Measurements from ENCODE around the gene MICB. TPM values are rescaled to one million over a fixed set of nuclear protein-coding genes. Genes with fewer than 3 reads are reported as not detected.
"Not testable (repeated sequence)": the region's sequence is repeated elsewhere in the genome, so short reads cannot be mapped to it uniquely, and the experiment has no call there.

Gene MICB
- total and polyA plus RNA-seq, 4 donors = 1.4 to 2.8 (median 1.7) TPM

- peaks cover 29% of the 10 kb centered on the region for H3K36me3 ChIP-seq (ENCODE audit: control insufficient read depth, insufficient read depth, low read length)
- peak within 1 kb of the TSS; percentile 83 for H3K27ac ChIP-seq (ENCODE audit: low read depth, low read length)
- peak; percentile 90 to 99 (median 94) for DNase-seq (ENCODE audit: low read depth in 4 of 6, low spot score in 6 of 6)
- peak within 1 kb of the TSS; percentile 62 for H3K4me3 ChIP-seq (ENCODE audit: low read depth, low read length)
- H3K27me3 ChIP-seq (ENCODE audit: control insufficient read depth, insufficient read depth, low read length) = no peaks in the 10 kb centered on the region
- peaks cover 29% of the 10 kb centered on the region for H3K4me1 ChIP-seq (ENCODE audit: control insufficient read depth, insufficient read depth, low read length)
- no peaks in the 10 kb centered on the region for H3K9me3 ChIP-seq (ENCODE audit: control insufficient read depth, insufficient read depth, low read length)
- under 1% methylated on average over 16 of the region's 25 CpGs for WGBS (ENCODE audit: insufficient coverage)
Measured at GRCh38 chr6:31546958-31547726, 49.2 kb downstream of the MICB start, which contains the start of gene NFKBIL1. Gene NFKBIL1 (plus strand): TSS chr6:31547608. CDS start chr6:31547695, 87 bp downstream.

GRCh38 chr6:31547727-31548543 lies 50.0 kb downstream of the MICB start:
- no peak for DNase-seq (ENCODE audit: low read depth in 4 of 6, low spot score in 6 of 6)
- no peaks in the 10 kb centered on the region for H3K27me3 ChIP-seq (ENCODE audit: control insufficient read depth, insufficient read depth, low read length)
- peak overlapping the region; percentile 83 for H3K27ac ChIP-seq (ENCODE audit: low read depth, low read length)
- H3K4me1 ChIP-seq (ENCODE audit: control insufficient read depth, insufficient read depth, low read length) = peaks cover 22% of the 10 kb centered on the region
- H3K4me3 ChIP-seq (ENCODE audit: low read depth, low read length) = peak overlapping the region; percentile 62
- peaks cover 31% of the 10 kb centered on the region for H3K36me3 ChIP-seq (ENCODE audit: control insufficient read depth, insufficient read depth, low read length)
- 81% methylated on average over 21 of the region's 24 CpGs for WGBS (ENCODE audit: insufficient coverage)
- H3K9me3 ChIP-seq (ENCODE audit: control insufficient read depth, insufficient read depth, low read length) = no peaks in the 10 kb centered on the region

- H3K27ac ChIP-seq (ENCODE audit: low read depth, low read length) = no peak overlapping the region
- H3K27me3 ChIP-seq (ENCODE audit: control insufficient read depth, insufficient read depth, low read length) = no peaks in the 10 kb centered on the region
- no peak for DNase-seq (ENCODE audit: low read depth in 4 of 6, low spot score in 6 of 6)
- H3K4me3 ChIP-seq (ENCODE audit: low read depth, low read length) = no peak overlapping the region
- H3K9me3 ChIP-seq (ENCODE audit: control insufficient read depth, insufficient read depth, low read length) = no peaks in the 10 kb centered on the region
- peaks cover 32% of the 10 kb centered on the region for H3K36me3 ChIP-seq (ENCODE audit: control insufficient read depth, insufficient read depth, low read length)
- H3K4me1 ChIP-seq (ENCODE audit: control insufficient read depth, insufficient read depth, low read length) = peaks cover 22% of the 10 kb centered on the region
- no CpG with 5 or more reads among the region's 2 CpGs for WGBS (ENCODE audit: insufficient coverage)
Measured at GRCh38 chr6:31548544-31548873, 50.6 kb downstream of the MICB start.

- DNase-seq (ENCODE audit: low read depth in 4 of 6, low spot score in 6 of 6) = peak in 2 of 6 donors; percentile 18 to 51
- WGBS (ENCODE audit: insufficient coverage) = 41% methylated on average over 3 of the region's 5 CpGs
- not testable (repeated sequence) for H3K9me3 ChIP-seq (ENCODE audit: control insufficient read depth, insufficient read depth, low read length); H3K27me3 ChIP-seq (ENCODE audit: control insufficient read depth, insufficient read depth, low read length); H3K4me3 ChIP-seq (ENCODE audit: low read depth, low read length); H3K27ac ChIP-seq (ENCODE audit: low read depth, low read length)
- H3K4me1 ChIP-seq (ENCODE audit: control insufficient read depth, insufficient read depth, low read length) = peaks cover 10% of the 10 kb centered on the region
- peaks cover 47% of the 10 kb centered on the region for H3K36me3 ChIP-seq (ENCODE audit: control insufficient read depth, insufficient read depth, low read length)
Measured at GRCh38 chr6:31551371-31551770, 53.4 kb downstream of the MICB start.

GRCh38 chr6:31556307-31556706 lies 58.4 kb downstream of the MICB start:
- no peak for DNase-seq (ENCODE audit: low read depth in 4 of 6, low spot score in 6 of 6)
- Histone ChIP-seq H3K9me3 (ENCODE audit: control insufficient read depth, insufficient read depth, low read length) (no peaks in the 10 kb centered on the region), H3K27me3 (ENCODE audit: control insufficient read depth, insufficient read depth, low read length) (no peaks in the 10 kb centered on the region), H3K27ac (ENCODE audit: low read depth, low read length) (no peak overlapping the region), H3K36me3 (ENCODE audit: control insufficient read depth, insufficient read depth, low read length) (peaks cover 65% of the 10 kb centered on the region), H3K4me1 (ENCODE audit: control insufficient read depth, insufficient read depth, low read length) (peaks cover 6% of the 10 kb centered on the region), H3K4me3 (ENCODE audit: low read depth, low read length) (no peak overlapping the region)
- 40% methylated on average over 1 of the region's 3 CpGs for WGBS (ENCODE audit: insufficient coverage)

GRCh38 chr6:31557443-31558317 lies 59.7 kb downstream of the MICB start:
- WGBS (ENCODE audit: insufficient coverage) = 86% methylated on average over 19 of the region's 24 CpGs
- DNase-seq (ENCODE audit: low read depth in 4 of 6, low spot score in 6 of 6) = no peak
- H3K4me3 ChIP-seq (ENCODE audit: low read depth, low read length) = no peak overlapping the region
- no peak overlapping the region for H3K27ac ChIP-seq (ENCODE audit: low read depth, low read length)
- no peaks in the 10 kb centered on the region for H3K9me3 ChIP-seq (ENCODE audit: control insufficient read depth, insufficient read depth, low read length)
- no peaks in the 10 kb centered on the region for H3K27me3 ChIP-seq (ENCODE audit: control insufficient read depth, insufficient read depth, low read length)
- H3K36me3 ChIP-seq (ENCODE audit: control insufficient read depth, insufficient read depth, low read length) = peaks cover 56% of the 10 kb centered on the region
- H3K4me1 ChIP-seq (ENCODE audit: control insufficient read depth, insufficient read depth, low read length) = peaks cover 6% of the 10 kb centered on the region

GRCh38 chr6:31558318-31558625 lies 60.3 kb downstream of the MICB start:
- Histone ChIP-seq H3K27ac (ENCODE audit: low read depth, low read length) (no peak overlapping the region), H3K36me3 (ENCODE audit: control insufficient read depth, insufficient read depth, low read length) (peaks cover 56% of the 10 kb centered on the region), H3K4me3 (ENCODE audit: low read depth, low read length) (no peak overlapping the region), H3K4me1 (ENCODE audit: control insufficient read depth, insufficient read depth, low read length) (peaks cover 6% of the 10 kb centered on the region), H3K9me3 (ENCODE audit: control insufficient read depth, insufficient read depth, low read length) (no peaks in the 10 kb centered on the region), H3K27me3 (ENCODE audit: control insufficient read depth, insufficient read depth, low read length) (no peaks in the 10 kb centered on the region)
- WGBS (ENCODE audit: insufficient coverage) = 92% methylated on average over 8 of the region's 8 CpGs
- DNase-seq (ENCODE audit: low read depth in 4 of 6, low spot score in 6 of 6) = no peak

GRCh38 chr6:31558631-31559500 lies 60.9 kb downstream of the MICB start:
- no peaks in the 10 kb centered on the region for H3K27me3 ChIP-seq (ENCODE audit: control insufficient read depth, insufficient read depth, low read length)
- H3K36me3 ChIP-seq (ENCODE audit: control insufficient read depth, insufficient read depth, low read length) = peaks cover 54% of the 10 kb centered on the region
- H3K9me3 ChIP-seq (ENCODE audit: control insufficient read depth, insufficient read depth, low read length) = no peaks in the 10 kb centered on the region
- no peak overlapping the region for H3K4me3 ChIP-seq (ENCODE audit: low read depth, low read length)
- no peak for DNase-seq (ENCODE audit: low read depth in 4 of 6, low spot score in 6 of 6)
- WGBS (ENCODE audit: insufficient coverage) = 94% methylated on average over 11 of the region's 14 CpGs
- H3K4me1 ChIP-seq (ENCODE audit: control insufficient read depth, insufficient read depth, low read length) = peaks cover 6% of the 10 kb centered on the region
- no peak overlapping the region for H3K27ac ChIP-seq (ENCODE audit: low read depth, low read length)

GRCh38 chr6:31559606-31559957 lies 61.6 kb downstream of the MICB start:
- Histone ChIP-seq H3K4me3 (ENCODE audit: low read depth, low read length) (no peak overlapping the region), H3K36me3 (ENCODE audit: control insufficient read depth, insufficient read depth, low read length) (peaks cover 50% of the 10 kb centered on the region), H3K9me3 (ENCODE audit: control insufficient read depth, insufficient read depth, low read length) (no peaks in the 10 kb centered on the region), H3K27ac (ENCODE audit: low read depth, low read length) (no peak overlapping the region), H3K4me1 (ENCODE audit: control insufficient read depth, insufficient read depth, low read length) (peaks cover 6% of the 10 kb centered on the region), H3K27me3 (ENCODE audit: control insufficient read depth, insufficient read depth, low read length) (no peaks in the 10 kb centered on the region)
- no peak for DNase-seq (ENCODE audit: low read depth in 4 of 6, low spot score in 6 of 6)
- WGBS (ENCODE audit: insufficient coverage) = 77% methylated on average over 2 of the region's 4 CpGs
